Activated CD4-positive, alpha-beta T cell treated with anti-CD3 and anti-CD28 coated beads, Interleukin-2, Interleukin-6, amounts not matched to agents 100 ng/mL and 50 ng/mL, durations not matched to agents 16 hours and 8 hours (primary cell): Measurements from ENCODE around the gene ZBED4.

Source experiments
- DNase-seq: peaks from one replicate; pipeline ENCODE4 v3.0.0-alpha.2; 2020

ZBED4 gene

DNA sequence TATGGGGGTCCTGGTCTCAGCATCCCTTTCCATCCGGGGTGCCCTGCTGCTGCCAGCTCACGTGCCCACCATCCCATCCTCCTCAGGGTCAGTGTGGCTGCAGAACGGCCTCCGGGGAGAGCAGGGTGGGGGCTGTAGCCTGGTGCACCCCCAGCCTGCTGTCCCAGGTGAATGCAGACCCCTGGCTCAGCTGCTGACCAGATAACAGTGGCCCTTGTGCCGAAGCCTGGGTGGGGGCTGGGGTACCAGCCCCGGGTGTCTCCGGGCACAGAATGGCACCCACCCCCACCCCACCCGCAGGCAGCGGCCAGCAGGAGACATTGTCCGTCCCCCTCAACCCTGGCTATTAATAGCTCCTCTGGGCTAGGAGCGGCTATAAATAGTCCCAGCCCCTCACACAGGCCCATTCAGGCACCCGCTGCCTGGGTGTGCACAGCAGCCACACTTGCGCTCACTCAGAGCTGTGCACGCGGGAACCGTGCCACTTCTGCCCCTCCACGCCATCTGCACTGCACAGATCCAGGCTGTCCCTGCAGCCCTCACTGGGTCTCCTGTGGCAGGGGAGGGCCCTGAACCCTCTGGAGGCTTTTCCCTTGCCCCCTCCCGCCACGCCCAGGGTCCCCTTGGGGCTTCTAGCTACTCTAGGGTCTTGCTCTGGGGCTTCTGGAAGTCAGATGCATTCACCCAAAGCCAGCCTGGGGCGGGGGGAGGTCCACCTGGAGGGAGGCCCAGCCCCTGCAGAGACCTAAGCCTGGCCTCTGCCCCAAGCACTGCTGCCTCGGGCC is 83.5 kb downstream of the ZBED4 start:
- DNase-seq: no peak

DNA sequence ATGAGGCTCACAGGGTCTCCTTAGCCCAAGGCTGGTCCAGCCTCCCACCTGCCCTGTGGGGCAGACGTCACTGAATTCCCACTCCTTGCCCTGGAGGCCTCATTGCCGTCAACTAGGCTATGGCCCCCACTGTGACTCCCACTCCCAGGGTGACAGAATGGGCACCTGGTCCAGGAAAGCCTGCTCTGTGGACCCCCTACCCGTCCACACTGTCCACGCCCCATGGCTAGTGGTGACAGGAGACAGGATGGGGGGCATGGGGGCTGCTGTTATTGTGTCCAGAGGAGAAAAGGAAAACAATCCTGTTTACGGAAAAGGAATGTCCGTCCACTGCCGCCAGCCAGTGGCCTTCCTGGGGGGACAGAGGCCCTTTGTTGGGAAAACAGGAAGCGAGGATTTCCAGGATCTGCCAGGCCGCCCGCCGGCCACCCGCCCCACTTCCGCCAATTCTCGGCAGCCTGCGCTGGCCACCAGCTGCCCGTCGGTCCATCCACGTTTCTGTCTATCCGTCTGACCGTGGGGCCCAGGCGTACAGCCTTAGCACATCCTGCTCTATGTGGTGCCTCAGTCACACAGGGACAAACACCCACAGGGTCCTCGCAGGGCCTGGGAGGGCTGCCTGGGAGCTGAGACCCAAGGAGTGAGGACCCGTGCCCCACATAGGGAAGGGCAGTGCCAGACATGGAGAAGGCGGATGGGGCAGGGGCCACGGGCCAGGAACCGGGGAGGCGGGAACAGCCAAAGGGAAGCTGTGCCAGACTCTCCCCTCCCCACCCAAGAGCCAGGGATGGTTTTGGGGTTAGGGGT is 84.3 kb downstream of the ZBED4 start:
- no peak for DNase-seq

DNA sequence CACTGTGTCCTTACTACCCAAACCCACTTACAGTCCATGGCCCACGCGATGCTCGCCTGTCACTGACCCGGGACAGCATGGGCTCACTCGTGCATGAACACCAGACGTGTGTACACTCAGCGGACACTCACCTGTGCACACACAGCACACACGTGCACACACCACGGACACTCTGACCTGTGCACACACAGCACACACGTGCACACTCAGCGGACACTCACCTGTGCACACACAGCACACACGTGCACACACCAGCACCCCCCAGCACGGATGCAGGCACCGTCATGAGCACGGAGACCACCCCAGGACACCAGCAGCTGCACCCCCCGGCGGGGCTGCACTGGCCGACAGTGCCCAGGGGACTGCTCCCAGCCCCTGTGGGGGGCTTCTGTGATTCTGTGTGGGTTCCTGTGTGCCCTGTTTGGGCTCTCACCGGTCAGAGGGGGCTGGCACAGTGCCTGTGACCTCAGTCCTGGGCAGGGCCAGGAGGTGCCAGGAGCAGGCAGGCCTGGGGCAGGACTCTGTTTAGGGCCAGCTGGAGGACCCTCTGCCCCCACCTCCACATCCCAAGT is 85.0 kb downstream of the ZBED4 start:
- no peak for DNase-seq
